A549 treated with AZD9567 at 1 μM for 4 hours (cell line): ENCODE measurements around the gene IL10RA. TPM values are rescaled to one million over a fixed set of nuclear protein-coding genes. Genes with fewer than 3 reads are reported as not detected.

Experiments used
- total RNA-seq: library from RNA; stranded (reverse); fragments of 200-300 nt; extraction: Qiagen RNA extraction; gene quantifications from 5 replicates; pipeline ENCODE4 v1.2.3, GENCODE V29; 2022; ENCODE audit not compliant: insufficient read depth

Gene IL10RA
- total RNA-seq: 0.04 to 0.16 TPM (median 0.08 TPM) in 3 of 5 replicates, not detected in the others

DNA sequence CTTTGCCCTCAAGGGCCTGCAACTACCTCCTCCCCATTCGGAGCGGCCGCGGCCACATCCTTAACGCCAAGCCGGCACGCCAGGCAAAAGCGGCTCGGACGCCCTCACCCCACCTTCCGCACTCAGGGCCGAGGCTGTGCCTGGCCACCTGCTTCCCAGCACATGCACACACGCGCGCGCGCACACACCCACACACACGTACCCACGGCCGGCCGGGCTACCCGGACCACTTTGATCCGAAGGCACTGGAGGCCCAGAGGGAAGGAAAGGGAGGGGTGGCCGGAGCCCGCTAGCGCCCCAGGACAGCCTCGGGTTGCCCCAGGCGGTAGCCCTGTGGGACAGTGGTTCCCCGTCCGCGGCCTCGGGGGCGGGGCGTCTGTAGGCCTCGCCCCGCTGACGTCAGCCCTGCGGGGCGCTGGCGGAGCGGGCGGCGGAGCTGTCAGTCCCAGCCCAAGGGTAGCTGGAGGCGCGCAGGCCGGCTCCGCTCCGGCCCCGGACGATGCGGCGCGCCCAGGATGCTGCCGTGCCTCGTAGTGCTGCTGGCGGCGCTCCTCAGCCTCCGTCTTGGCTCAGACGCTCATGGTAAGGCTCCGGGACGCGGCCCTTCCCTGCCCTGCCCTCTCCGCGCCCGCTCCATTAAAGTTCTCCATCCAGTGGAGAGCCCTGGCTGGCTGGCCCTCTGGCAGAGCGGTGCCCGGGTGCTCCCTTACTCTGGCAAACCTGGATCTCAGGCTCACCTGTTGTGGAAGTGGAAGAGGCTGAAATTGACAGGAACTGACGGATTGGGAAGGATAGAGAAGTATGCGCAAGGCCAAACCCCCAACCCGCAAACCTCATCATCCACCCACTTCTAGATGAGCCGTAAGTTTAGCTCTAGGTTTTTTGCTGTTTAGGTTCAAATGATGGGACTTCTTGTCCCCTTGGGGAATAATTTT lies at the start of gene IL10RA:
TSS of gene IL10RA (plus strand) at position 442 of the 935 bp plus-strand sequence. CDS start at position 516, 74 bp downstream.

Other genes starting within 250 kb of the IL10RA start
- 0.20 to 0.86 TPM (median 0.43 TPM) in 4 of 5 replicates, not detected in the other for gene DSCAML1, start 189.2 kb upstream of the IL10RA start, total RNA-seq
- 13.9 to 22.3 TPM (median 15.3 TPM) in 5 replicates for gene FXYD2, start 161.7 kb upstream of the IL10RA start, total RNA-seq
- 0.22 to 0.28 TPM (median 0.23 TPM) in 3 of 5 replicates, not detected in the others for gene FXYD6, start 109.7 kb upstream of the IL10RA start, total RNA-seq
- gene TMPRSS13, start 57.0 kb upstream of the IL10RA start, total RNA-seq: 0.02 to 0.05 TPM in 2 of 5 replicates, not detected in the others
- gene TMPRSS4, start 90.7 kb downstream of the IL10RA start, total RNA-seq: not detected in 5 replicates
- not detected in 5 replicates for gene SMIM35, start 100.6 kb downstream of the IL10RA start, total RNA-seq
- 0.02 to 0.05 TPM (median 0.03 TPM) in 3 of 5 replicates, not detected in the others for gene SCN4B, start 166.4 kb downstream of the IL10RA start, total RNA-seq
- not detected in 5 replicates for gene SCN2B, start 190.2 kb downstream of the IL10RA start, total RNA-seq
- not detected in 5 replicates for gene JAML, start 238.6 kb downstream of the IL10RA start, total RNA-seq